WTC11 (cell line): ENCODE measurements around the gene TRIM58. TPM values are rescaled to one million over a fixed set of nuclear protein-coding genes. Genes with fewer than 3 reads are reported as not detected.

ENCODE experiments used
- ATAC-seq: fragments of 200-7000 bp; cut with Tn5 transposase; 2 replicates; pipeline ENCODE4 v1.10.0; 2021; ENCODE audit warnings: mild to moderate bottlenecking, moderate library complexity
- CTCF ChIA-PET: fragments of 300-600 bp; sonication (Branson Sonifier 250); formaldehyde crosslinking; loops from one replicate; lab custom pipeline; 2021; ENCODE audit warnings: antibody characterized with exemption; lab: Charles Lee
- POLR2A ChIA-PET: fragments of 350-600 bp; sonication (Branson Sonifier 250); formaldehyde crosslinking; loops from one replicate; lab custom pipeline; 2021; ENCODE audit warnings: antibody characterized with exemption; lab: Charles Lee
- DNase-seq: peaks from one replicate; pipeline ENCODE4 v3.0.0; 2021; ENCODE audit warnings: low spot score
- H3K27ac Mint-ChIP-seq: 2 replicates; pipeline ENCODE4 v1.8.0; 2021; ENCODE audit warnings: mixed read lengths
- H3K27me3 Mint-ChIP-seq: 2 replicates; pipeline ENCODE4 v1.8.0; 2021; ENCODE audit warnings: low read depth, mild to moderate bottlenecking, moderate library complexity, mixed read lengths
- H3K36me3 Mint-ChIP-seq: 2 replicates; pipeline ENCODE4 v1.8.0; 2021; ENCODE audit warnings: mixed read lengths
- H3K4me1 Mint-ChIP-seq: 2 replicates; pipeline ENCODE4 v1.8.0; 2022; ENCODE audit warnings: mixed read lengths
- H3K4me3 Mint-ChIP-seq: 2 replicates; pipeline ENCODE4 v1.8.0; 2021; ENCODE audit warnings: mild to moderate bottlenecking, moderate library complexity, mixed read lengths
- H3K9me3 Mint-ChIP-seq: 2 replicates; pipeline ENCODE4 v1.8.0; 2021; ENCODE audit warnings: mixed read lengths
- FOXJ3 ChIP-seq: sonication (generic); formaldehyde crosslinking; IDR thresholded peaks from 2 replicates; pipeline ENCODE4 v1.9.0; 2021; ENCODE audit warnings: missing genetic modification reagents, mild to moderate bottlenecking, borderline replicate concordance
- IRF2 ChIP-seq: sonication (generic); formaldehyde crosslinking; IDR thresholded peaks from 2 replicates; pipeline ENCODE4 v1.8.0; 2022; ENCODE audit warnings: low read depth, missing genetic modification reagents, borderline replicate concordance
- MYBL2 ChIP-seq: sonication (generic); formaldehyde crosslinking; IDR thresholded peaks from 2 replicates; pipeline ENCODE4 v1.8.1; 2023; ENCODE audit warnings: mild to moderate bottlenecking, moderate library complexity, missing genetic modification reagents
- NFYB ChIP-seq: sonication (generic); formaldehyde crosslinking; conservative IDR thresholded peaks from 2 replicates; pipeline ENCODE4 v1.8.0; 2022; ENCODE audit warnings: low read depth, missing genetic modification reagents
- NR3C1 ChIP-seq: sonication (generic); formaldehyde crosslinking; conservative IDR thresholded peaks from 2 replicates; pipeline ENCODE4 v1.8.1; 2023; ENCODE audit warnings: low read depth, mild to moderate bottlenecking, missing genetic modification reagents
- OVOL2 ChIP-seq: fragments of 250-450 bp; sonication (Bioruptor Pico); IDR thresholded peaks from 2 replicates; pipeline ENCODE4 v1.9.0; 2021; ENCODE audit warnings: mild to moderate bottlenecking, borderline replicate concordance
- PRRX2 ChIP-seq: fragments of 250-450 bp; sonication (Bioruptor Pico); IDR thresholded peaks from 2 replicates; pipeline ENCODE4 v1.8.0; 2021; ENCODE audit warnings: mild to moderate bottlenecking
- RORB ChIP-seq: fragments of 250-450 bp; sonication (Bioruptor Pico); IDR thresholded peaks from 2 replicates; pipeline ENCODE4 v1.9.0; 2021; ENCODE audit warnings: mild to moderate bottlenecking
- SP1 ChIP-seq: sonication (generic); formaldehyde crosslinking; conservative IDR thresholded peaks from 2 replicates; pipeline ENCODE4 v1.8.1; 2022; ENCODE audit warnings: missing genetic modification reagents
- TCF7 ChIP-seq: sonication (generic); formaldehyde crosslinking; IDR thresholded peaks from 2 replicates; pipeline ENCODE4 v1.8.0; 2022; ENCODE audit warnings: mild to moderate bottlenecking, low read depth, missing genetic modification reagents, moderate library complexity
- ZNF263 ChIP-seq: sonication (generic); formaldehyde crosslinking; IDR thresholded peaks from 2 replicates; pipeline ENCODE4 v1.8.1; 2022; ENCODE audit warnings: low read depth, mild to moderate bottlenecking, moderate library complexity, missing genetic modification reagents
- total RNA-seq: library from RNA; stranded (reverse); gene quantifications from 3 replicates; pipeline ENCODE4 v1.2.3, GENCODE V29; 2021
- TF ChIP-seq, protein P1 (sequence below): sonication (generic); formaldehyde crosslinking; IDR thresholded peaks from 2 replicates; pipeline ENCODE4 v1.8.0; 2023; ENCODE audit warnings: mild to moderate bottlenecking, missing genetic modification reagents
- TF ChIP-seq, protein P2 (sequence below): fragments of 250-450 bp; sonication (Bioruptor Pico); IDR thresholded peaks from 2 replicates; pipeline ENCODE4 v1.9.0; 2021; ENCODE audit warnings: mild to moderate bottlenecking, borderline replicate concordance
- TF ChIP-seq, protein P3 (sequence below): sonication (generic); formaldehyde crosslinking; IDR thresholded peaks from 2 replicates; pipeline ENCODE4 v1.8.1; 2023; ENCODE audit warnings: mild to moderate bottlenecking, missing genetic modification reagents, moderate library complexity
- TF ChIP-seq, protein P4 (sequence below): fragments of 250-450 bp; sonication (Bioruptor Pico); IDR thresholded peaks from 2 replicates; pipeline ENCODE4 v1.8.0; 2021; ENCODE audit warnings: mild to moderate bottlenecking
- TF ChIP-seq, protein P5 (sequence below): sonication (generic); formaldehyde crosslinking; IDR thresholded peaks from 2 replicates; pipeline ENCODE4 v1.8.0; 2023; ENCODE audit warnings: missing genetic modification reagents
- TF ChIP-seq, protein P6 (sequence below): sonication (generic); formaldehyde crosslinking; IDR thresholded peaks from 2 replicates; pipeline ENCODE4 v1.8.1; 2022; ENCODE audit warnings: low read depth, missing genetic modification reagents, borderline replicate concordance
- TF ChIP-seq, protein P7 (sequence below): sonication (generic); formaldehyde crosslinking; IDR thresholded peaks from 2 replicates; pipeline ENCODE4 v1.8.1; 2022; ENCODE audit warnings: mild to moderate bottlenecking, moderate library complexity, missing genetic modification reagents

The TRIM58 gene
- total RNA-seq, 1 experiment from 2014 or later = 1.0 TPM

DNA sequence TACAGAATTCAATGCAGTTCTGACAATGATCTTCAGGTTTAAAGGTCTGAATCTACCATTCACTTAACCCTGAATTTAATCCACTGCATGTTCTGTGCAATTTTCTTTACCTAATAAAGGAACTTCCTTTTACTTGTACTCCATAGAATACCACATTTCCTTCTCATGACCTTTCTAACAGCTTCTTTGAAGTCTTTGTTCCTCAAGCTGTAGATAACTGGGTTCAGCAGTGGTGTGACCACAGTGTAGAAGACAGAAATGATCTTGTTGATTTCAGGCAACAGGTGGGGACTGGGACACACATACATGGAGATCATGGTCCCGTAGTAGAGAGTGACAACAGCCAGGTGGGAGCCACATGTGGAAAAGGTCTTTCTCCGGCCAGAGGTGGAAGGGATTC, 16.2 kb upstream of the TRIM58 start (continued):
- TF ChIP-seq, protein P1, sequence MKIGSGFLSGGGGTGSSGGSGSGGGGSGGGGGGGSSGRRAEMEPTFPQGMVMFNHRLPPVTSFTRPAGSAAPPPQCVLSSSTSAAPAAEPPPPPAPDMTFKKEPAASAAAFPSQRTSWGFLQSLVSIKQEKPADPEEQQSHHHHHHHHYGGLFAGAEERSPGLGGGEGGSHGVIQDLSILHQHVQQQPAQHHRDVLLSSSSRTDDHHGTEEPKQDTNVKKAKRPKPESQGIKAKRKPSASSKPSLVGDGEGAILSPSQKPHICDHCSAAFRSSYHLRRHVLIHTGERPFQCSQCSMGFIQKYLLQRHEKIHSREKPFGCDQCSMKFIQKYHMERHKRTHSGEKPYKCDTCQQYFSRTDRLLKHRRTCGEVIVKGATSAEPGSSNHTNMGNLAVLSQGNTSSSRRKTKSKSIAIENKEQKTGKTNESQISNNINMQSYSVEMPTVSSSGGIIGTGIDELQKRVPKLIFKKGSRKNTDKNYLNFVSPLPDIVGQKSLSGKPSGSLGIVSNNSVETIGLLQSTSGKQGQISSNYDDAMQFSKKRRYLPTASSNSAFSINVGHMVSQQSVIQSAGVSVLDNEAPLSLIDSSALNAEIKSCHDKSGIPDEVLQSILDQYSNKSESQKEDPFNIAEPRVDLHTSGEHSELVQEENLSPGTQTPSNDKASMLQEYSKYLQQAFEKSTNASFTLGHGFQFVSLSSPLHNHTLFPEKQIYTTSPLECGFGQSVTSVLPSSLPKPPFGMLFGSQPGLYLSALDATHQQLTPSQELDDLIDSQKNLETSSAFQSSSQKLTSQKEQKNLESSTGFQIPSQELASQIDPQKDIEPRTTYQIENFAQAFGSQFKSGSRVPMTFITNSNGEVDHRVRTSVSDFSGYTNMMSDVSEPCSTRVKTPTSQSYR (CRISPR knock-in tag) = no peak
- TF ChIP-seq, protein P2, sequence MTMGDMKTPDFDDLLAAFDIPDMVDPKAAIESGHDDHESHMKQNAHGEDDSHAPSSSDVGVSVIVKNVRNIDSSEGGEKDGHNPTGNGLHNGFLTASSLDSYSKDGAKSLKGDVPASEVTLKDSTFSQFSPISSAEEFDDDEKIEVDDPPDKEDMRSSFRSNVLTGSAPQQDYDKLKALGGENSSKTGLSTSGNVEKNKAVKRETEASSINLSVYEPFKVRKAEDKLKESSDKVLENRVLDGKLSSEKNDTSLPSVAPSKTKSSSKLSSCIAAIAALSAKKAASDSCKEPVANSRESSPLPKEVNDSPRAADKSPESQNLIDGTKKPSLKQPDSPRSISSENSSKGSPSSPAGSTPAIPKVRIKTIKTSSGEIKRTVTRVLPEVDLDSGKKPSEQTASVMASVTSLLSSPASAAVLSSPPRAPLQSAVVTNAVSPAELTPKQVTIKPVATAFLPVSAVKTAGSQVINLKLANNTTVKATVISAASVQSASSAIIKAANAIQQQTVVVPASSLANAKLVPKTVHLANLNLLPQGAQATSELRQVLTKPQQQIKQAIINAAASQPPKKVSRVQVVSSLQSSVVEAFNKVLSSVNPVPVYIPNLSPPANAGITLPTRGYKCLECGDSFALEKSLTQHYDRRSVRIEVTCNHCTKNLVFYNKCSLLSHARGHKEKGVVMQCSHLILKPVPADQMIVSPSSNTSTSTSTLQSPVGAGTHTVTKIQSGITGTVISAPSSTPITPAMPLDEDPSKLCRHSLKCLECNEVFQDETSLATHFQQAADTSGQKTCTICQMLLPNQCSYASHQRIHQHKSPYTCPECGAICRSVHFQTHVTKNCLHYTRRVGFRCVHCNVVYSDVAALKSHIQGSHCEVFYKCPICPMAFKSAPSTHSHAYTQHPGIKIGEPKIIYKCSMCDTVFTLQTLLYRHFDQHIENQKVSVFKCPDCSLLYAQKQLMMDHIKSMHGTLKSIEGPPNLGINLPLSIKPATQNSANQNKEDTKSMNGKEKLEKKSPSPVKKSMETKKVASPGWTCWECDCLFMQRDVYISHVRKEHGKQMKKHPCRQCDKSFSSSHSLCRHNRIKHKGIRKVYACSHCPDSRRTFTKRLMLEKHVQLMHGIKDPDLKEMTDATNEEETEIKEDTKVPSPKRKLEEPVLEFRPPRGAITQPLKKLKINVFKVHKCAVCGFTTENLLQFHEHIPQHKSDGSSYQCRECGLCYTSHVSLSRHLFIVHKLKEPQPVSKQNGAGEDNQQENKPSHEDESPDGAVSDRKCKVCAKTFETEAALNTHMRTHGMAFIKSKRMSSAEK (CRISPR knock-in tag) = no peak
- TF ChIP-seq, protein P3, sequence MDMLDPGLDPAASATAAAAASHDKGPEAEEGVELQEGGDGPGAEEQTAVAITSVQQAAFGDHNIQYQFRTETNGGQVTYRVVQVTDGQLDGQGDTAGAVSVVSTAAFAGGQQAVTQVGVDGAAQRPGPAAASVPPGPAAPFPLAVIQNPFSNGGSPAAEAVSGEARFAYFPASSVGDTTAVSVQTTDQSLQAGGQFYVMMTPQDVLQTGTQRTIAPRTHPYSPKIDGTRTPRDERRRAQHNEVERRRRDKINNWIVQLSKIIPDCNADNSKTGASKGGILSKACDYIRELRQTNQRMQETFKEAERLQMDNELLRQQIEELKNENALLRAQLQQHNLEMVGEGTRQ (CRISPR knock-in tag) = no peak
- TF ChIP-seq MYBL2 (CRISPR knock-in tag) (no peak), TCF7 (CRISPR knock-in tag) (no peak), NR3C1 (no peak)
- TF ChIP-seq, all 79 proteins: peak for 0

DNA sequence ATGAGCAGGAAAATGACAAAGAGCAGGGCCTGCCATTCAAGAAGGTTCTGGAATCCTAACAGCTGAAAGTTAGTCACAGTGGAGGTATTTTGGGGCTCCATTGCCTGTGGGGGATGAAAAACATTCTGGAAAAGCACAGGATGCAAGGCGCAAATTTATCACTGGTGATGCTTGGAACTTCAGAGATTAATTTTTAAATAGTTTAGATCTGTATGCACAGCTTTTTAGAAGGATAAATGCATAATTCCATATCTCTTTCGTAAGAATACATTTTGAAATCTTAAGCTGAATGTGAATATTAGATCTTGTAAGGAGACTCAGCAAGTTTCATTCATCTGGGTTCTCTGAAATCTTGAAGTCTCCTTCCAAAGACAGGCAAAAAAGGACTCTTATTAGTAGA, 15.2 kb upstream of the TRIM58 start, which contains the start of gene OR11L1:
Gene OR11L1, minus strand, starts transcription at position 101 of the 400 bp plus-strand sequence. Its CDS starts 0 bp downstream, at position 101.
- no peaks in the 10 kb centered on the region; the same call in 1 of the 2 replicates for H3K27me3 Mint-ChIP-seq
- H3K4me3 Mint-ChIP-seq = no peak within 1 kb of the TSS
- H3K36me3 Mint-ChIP-seq = peaks cover 19% of the 10 kb centered on the region
- TF ChIP-seq, protein P4, sequence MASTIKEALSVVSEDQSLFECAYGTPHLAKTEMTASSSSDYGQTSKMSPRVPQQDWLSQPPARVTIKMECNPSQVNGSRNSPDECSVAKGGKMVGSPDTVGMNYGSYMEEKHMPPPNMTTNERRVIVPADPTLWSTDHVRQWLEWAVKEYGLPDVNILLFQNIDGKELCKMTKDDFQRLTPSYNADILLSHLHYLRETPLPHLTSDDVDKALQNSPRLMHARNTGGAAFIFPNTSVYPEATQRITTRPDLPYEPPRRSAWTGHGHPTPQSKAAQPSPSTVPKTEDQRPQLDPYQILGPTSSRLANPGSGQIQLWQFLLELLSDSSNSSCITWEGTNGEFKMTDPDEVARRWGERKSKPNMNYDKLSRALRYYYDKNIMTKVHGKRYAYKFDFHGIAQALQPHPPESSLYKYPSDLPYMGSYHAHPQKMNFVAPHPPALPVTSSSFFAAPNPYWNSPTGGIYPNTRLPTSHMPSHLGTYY (CRISPR knock-in tag) = no peak
- TF ChIP-seq PRRX2 (no peak), OVOL2 (CRISPR knock-in tag) (no peak), ZNF263 (no peak), NFYB (CRISPR knock-in tag) (no peak), FOXJ3 (CRISPR knock-in tag) (no peak), RORB (CRISPR knock-in tag) (no peak), IRF2 (no peak), SP1 (CRISPR knock-in tag) (no peak)
- TF ChIP-seq, protein P5, sequence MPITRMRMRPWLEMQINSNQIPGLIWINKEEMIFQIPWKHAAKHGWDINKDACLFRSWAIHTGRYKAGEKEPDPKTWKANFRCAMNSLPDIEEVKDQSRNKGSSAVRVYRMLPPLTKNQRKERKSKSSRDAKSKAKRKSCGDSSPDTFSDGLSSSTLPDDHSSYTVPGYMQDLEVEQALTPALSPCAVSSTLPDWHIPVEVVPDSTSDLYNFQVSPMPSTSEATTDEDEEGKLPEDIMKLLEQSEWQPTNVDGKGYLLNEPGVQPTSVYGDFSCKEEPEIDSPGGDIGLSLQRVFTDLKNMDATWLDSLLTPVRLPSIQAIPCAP (CRISPR knock-in tag) = no peak
- TF ChIP-seq, protein P6, sequence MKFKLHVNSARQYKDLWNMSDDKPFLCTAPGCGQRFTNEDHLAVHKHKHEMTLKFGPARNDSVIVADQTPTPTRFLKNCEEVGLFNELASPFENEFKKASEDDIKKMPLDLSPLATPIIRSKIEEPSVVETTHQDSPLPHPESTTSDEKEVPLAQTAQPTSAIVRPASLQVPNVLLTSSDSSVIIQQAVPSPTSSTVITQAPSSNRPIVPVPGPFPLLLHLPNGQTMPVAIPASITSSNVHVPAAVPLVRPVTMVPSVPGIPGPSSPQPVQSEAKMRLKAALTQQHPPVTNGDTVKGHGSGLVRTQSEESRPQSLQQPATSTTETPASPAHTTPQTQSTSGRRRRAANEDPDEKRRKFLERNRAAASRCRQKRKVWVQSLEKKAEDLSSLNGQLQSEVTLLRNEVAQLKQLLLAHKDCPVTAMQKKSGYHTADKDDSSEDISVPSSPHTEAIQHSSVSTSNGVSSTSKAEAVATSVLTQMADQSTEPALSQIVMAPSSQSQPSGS (CRISPR knock-in tag) = no peak
- TF ChIP-seq, protein P2 (CRISPR knock-in tag) = no peak
- TF ChIP-seq, protein P7, sequence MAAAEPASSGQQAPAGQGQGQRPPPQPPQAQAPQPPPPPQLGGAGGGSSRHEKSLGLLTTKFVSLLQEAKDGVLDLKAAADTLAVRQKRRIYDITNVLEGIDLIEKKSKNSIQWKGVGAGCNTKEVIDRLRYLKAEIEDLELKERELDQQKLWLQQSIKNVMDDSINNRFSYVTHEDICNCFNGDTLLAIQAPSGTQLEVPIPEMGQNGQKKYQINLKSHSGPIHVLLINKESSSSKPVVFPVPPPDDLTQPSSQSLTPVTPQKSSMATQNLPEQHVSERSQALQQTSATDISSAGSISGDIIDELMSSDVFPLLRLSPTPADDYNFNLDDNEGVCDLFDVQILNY (CRISPR knock-in tag) = no peak
- CTCF ChIA-PET = interaction anchor here (1.1 kb wide), 1 partner anchor 8 kb away, joined by 3 read pairs; no protein-coding TSS in a partner anchor
- no peak within 1 kb of the TSS for H3K27ac Mint-ChIP-seq
- POLR2A ChIA-PET = interaction anchor here (0.5 kb wide), 1 partner anchor 984 kb away, joined by 3 read pairs; the partner anchor contains the start of gene SH3BP5L
- H3K4me1 Mint-ChIP-seq = 0 out of 2 replicates have a peak, but pooled peaks cover 3% of the 10 kb centered on the region
- peaks cover 44% of the 10 kb centered on the region for H3K9me3 Mint-ChIP-seq
- no peak for ATAC-seq
- DNase-seq = no peak
